ENCODE data around the gene ADCY9.

The ADCY9 gene

GRCh38 chr16:4085405-4085970 is 30.8 kb downstream of the ADCY9 start:
- Histone ChIP-seq H3K79me2 (ENCODE audit: control insufficient read depth, low read length) (no peaks in the 10 kb centered on the region), H3K9me2 (replicated peaks; ENCODE audit: control insufficient read depth, low read length) (no peaks in the 10 kb centered on the region), H3K27ac (ENCODE audit: low read depth, low read length) (no peak overlapping the region), H3K4me2 (ENCODE audit: low read length) (no peak overlapping the region), H3F3A (ENCODE audit: control insufficient read depth, insufficient read depth) (no peaks in the 10 kb centered on the region), H3K4me1 (ENCODE audit: control insufficient read depth, low read length) (no peaks in the 10 kb centered on the region), H3K36me3 (ENCODE audit: control insufficient read depth, low read length) (no peaks in the 10 kb centered on the region), H3K4me3 (ENCODE audit: low read length) (no peak overlapping the region), H3K9me3 (ENCODE audit: control insufficient read depth, insufficient read depth, low read length) (no peaks in the 10 kb centered on the region), H4K20me1 (ENCODE audit: control insufficient read depth, insufficient read depth, low read depth, low read length) (no peaks in the 10 kb centered on the region; the same call in 1 of the 2 replicates), H3K27me3 (ENCODE audit: control insufficient read depth, low read length) (peaks cover 2% of the 10 kb centered on the region; the same call in 1 of the 2 replicates)
- TF ChIP-seq EZH2phosphoT487 (IDR thresholded peaks at IDR 0.05; ENCODE audit: borderline replicate concordance, low read length) (no peak), CTCF (IDR thresholded peaks at IDR 0.05; ENCODE audit: low read depth, low read length, poor library complexity, severe bottlenecking) (no peak)

DNA sequence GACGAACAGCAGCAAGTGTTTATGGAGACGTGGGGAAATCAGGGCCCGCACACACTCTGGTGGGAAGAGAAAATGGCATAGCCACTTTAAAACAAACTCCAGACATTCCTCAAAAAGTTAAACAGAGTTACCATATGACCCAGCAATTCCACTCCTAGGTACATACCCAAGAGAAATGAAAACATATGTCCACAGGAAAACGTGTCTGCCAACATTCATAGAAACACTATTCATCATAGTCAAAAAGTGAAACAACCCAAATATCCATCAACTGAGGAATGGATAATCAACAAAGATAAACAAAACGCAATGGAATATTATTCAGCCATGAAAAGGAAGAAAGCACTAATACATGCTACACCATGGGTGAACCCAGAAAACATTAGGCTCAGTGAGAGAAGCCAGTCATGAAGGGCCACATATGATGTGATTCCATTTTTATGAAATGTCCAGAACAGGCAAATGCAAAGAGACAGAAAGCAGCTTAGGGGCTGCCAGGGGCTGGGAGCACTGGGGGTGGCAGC is 32.8 kb downstream of the ADCY9 start:
- Histone ChIP-seq H3K9me3 (ENCODE audit: control insufficient read depth, insufficient read depth, low read length) (no peaks in the 10 kb centered on the region), H4K20me1 (ENCODE audit: control insufficient read depth, insufficient read depth, low read depth, low read length) (no peaks in the 10 kb centered on the region), H3K27ac (ENCODE audit: low read depth, low read length) (no peak overlapping the region), H3K79me2 (ENCODE audit: control insufficient read depth, low read length) (no peaks in the 10 kb centered on the region), H3K4me2 (ENCODE audit: low read length) (no peak overlapping the region), H3K9me2 (replicated peaks; ENCODE audit: control insufficient read depth, low read length) (no peaks in the 10 kb centered on the region), H3K36me3 (ENCODE audit: control insufficient read depth, low read length) (no peaks in the 10 kb centered on the region), H3K4me1 (ENCODE audit: control insufficient read depth, low read length) (no peaks in the 10 kb centered on the region), H3K4me3 (ENCODE audit: low read length) (no peak overlapping the region), H3K27me3 (ENCODE audit: control insufficient read depth, low read length) (peaks cover 2% of the 10 kb centered on the region; the same call in 1 of the 2 replicates), H3F3A (ENCODE audit: control insufficient read depth, insufficient read depth) (no peaks in the 10 kb centered on the region)
- TF ChIP-seq EZH2phosphoT487 (IDR thresholded peaks at IDR 0.05; ENCODE audit: borderline replicate concordance, low read length) (no peak), CTCF (IDR thresholded peaks at IDR 0.05; ENCODE audit: low read depth, low read length, poor library complexity, severe bottlenecking) (no peak)

DNA sequence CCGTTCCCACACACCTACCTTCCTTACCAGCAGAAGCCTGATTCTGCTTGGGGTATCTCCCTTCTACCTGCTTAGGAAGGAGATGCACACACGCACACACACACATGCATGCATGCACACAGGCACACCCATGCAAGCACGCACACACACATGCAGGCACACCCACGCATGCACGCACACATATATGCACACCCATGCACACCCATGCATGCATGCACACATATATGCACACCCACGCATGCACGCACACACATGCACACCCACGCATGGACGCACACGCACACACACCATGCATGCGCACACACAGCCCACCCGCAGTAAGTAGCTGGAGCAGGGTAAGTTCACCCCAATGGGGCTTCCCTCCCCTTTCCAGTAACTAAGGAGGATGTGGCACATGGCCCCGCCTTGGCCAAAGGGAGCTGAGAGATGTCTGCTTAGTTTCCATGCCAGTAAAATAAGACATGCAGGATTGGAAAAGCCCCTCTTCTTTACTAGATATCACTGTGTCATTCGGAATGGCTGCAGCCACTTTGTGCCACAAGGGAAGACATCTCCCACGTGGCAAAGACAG is 33.7 kb downstream of the ADCY9 start:
- H3K9me2 ChIP-seq (replicated peaks; ENCODE audit: control insufficient read depth, low read length) = no peaks in the 10 kb centered on the region
- H3K4me2 ChIP-seq (ENCODE audit: low read length) = no peak overlapping the region
- H3K79me2 ChIP-seq (ENCODE audit: control insufficient read depth, low read length) = no peaks in the 10 kb centered on the region
- no peaks in the 10 kb centered on the region for H3F3A ChIP-seq (ENCODE audit: control insufficient read depth, insufficient read depth)
- H3K27ac ChIP-seq (ENCODE audit: low read depth, low read length) = no peak overlapping the region
- H3K9me3 ChIP-seq (ENCODE audit: control insufficient read depth, insufficient read depth, low read length) = no peaks in the 10 kb centered on the region
- H3K4me3 ChIP-seq (ENCODE audit: low read length) = no peak overlapping the region
- H4K20me1 ChIP-seq (ENCODE audit: control insufficient read depth, insufficient read depth, low read depth, low read length) = no peaks in the 10 kb centered on the region
- H3K36me3 ChIP-seq (ENCODE audit: control insufficient read depth, low read length) = no peaks in the 10 kb centered on the region
- no peaks in the 10 kb centered on the region for H3K4me1 ChIP-seq (ENCODE audit: control insufficient read depth, low read length)
- H3K27me3 ChIP-seq (ENCODE audit: control insufficient read depth, low read length) = no peaks in the 10 kb centered on the region
- no peak for TF ChIP-seq CTCF (IDR thresholded peaks at IDR 0.05; ENCODE audit: low read depth, low read length, poor library complexity, severe bottlenecking)
- TF ChIP-seq EZH2phosphoT487 (IDR thresholded peaks at IDR 0.05; ENCODE audit: borderline replicate concordance, low read length) = no peak

Data from DOHH2 (cell line).